IMR-90 (cell line): Measurements from ENCODE around the gene ESPL1. TPM values are rescaled to one million over a fixed set of nuclear protein-coding genes. Genes with fewer than 3 reads are reported as not detected.
A peak's percentile ranks its signal among the peaks of the same experiment; 100 is the strongest.

Experiments
- ATAC-seq: fragments of 200-7000 bp; cut with Tn5 transposase; 2 replicates; pipeline ENCODE4 v1.9.1; 2020; ENCODE audit warnings: low read depth, mild to moderate bottlenecking, moderate library complexity
- BruUV-seq: library from RNA; stranded (reverse); fragments of 400-500 nt; replicated peaks from 2 replicates; lab custom pipeline; 2021; lab: Mats Ljungman, UMichigan
- CTCF ChIA-PET: fragments of 300-600 bp; formaldehyde crosslinking; extraction: SDS; loops from one replicate; lab custom pipeline; 2021; ENCODE audit warnings: antibody characterized with exemption; lab: Yijun Ruan, JAX
- POLR2A ChIA-PET: fragments of 300-600 bp; sonication (Branson Sonifier 250); formaldehyde crosslinking; loops from one replicate; lab custom pipeline; 2022; ENCODE audit warnings: antibody characterized with exemption; ENCODE audit not compliant: unreplicated experiment; lab: Charles Lee
- DNase-seq: peaks from one replicate; pipeline ENCODE4 v3.0.0; 2013
- H2AFZ ChIP-seq: replicated peaks from 2 replicates; pipeline ENCODE3; 2013; ENCODE audit warnings: low read length, mild to moderate bottlenecking; ENCODE audit not compliant: poor library complexity
- H2AK5ac ChIP-seq: 2 replicates; pipeline ENCODE4 v1.6.1; 2013; ENCODE audit warnings: low read depth, low read length, inconsistent platforms
- H2AK9ac ChIP-seq: replicated peaks from 2 replicates; pipeline ENCODE3; 2013; ENCODE audit warnings: mild to moderate bottlenecking, low read depth, low read length, moderate library complexity; ENCODE audit not compliant: poor library complexity
- H2BK120ac ChIP-seq: 2 replicates; pipeline ENCODE4 v1.6.1; 2013; ENCODE audit warnings: low read depth, low read length, inconsistent platforms
- H2BK15ac ChIP-seq: 3 replicates; pipeline ENCODE4 v1.6.1; 2013; ENCODE audit warnings: low read depth, low read length, inconsistent platforms
- H2BK20ac ChIP-seq: 2 replicates; pipeline ENCODE4 v1.6.1; 2013; ENCODE audit warnings: low read depth, mild to moderate bottlenecking, inconsistent platforms, low read length, moderate library complexity
- H2BK5ac ChIP-seq: 2 replicates; pipeline ENCODE4 v1.6.1; 2013; ENCODE audit warnings: mild to moderate bottlenecking, low read depth, low read length, inconsistent platforms; ENCODE audit not compliant: poor library complexity, severe bottlenecking
- H3K14ac ChIP-seq: replicated peaks from 2 replicates; pipeline ENCODE4 v1.6.1; 2013; ENCODE audit warnings: low read depth, low read length, inconsistent platforms
- H3K18ac ChIP-seq: 2 replicates; pipeline ENCODE4 v1.6.1; 2013; ENCODE audit warnings: low read depth, low read length, control low read depth
- H3K23ac ChIP-seq: 2 replicates; pipeline ENCODE4 v1.6.1; 2013; ENCODE audit warnings: low read depth, low read length, inconsistent platforms
- H3K27ac ChIP-seq: 2 replicates; pipeline ENCODE4 v1.5.1; 2013; ENCODE audit warnings: mild to moderate bottlenecking, control low read depth, low read length; ENCODE audit not compliant: insufficient read depth
- H3K27me3 ChIP-seq: 2 replicates; pipeline ENCODE4 v1.6.1; 2013; ENCODE audit warnings: low read length; ENCODE audit not compliant: control insufficient read depth, insufficient read depth
- H3K36me3 ChIP-seq: 2 replicates; pipeline ENCODE4 v1.6.1; 2013; ENCODE audit warnings: low read length, mixed read lengths; ENCODE audit not compliant: control insufficient read depth, insufficient read depth
- H3K4ac ChIP-seq: 2 replicates; pipeline ENCODE4 v1.6.1; 2013; ENCODE audit warnings: low read depth, low read length, inconsistent platforms
- H3K4me1 ChIP-seq: 2 replicates; pipeline ENCODE4 v1.6.1; 2013; ENCODE audit warnings: low read length, mixed read lengths; ENCODE audit not compliant: control insufficient read depth, insufficient read depth
- H3K4me2 ChIP-seq: 2 replicates; pipeline ENCODE4 v1.6.1; 2013; ENCODE audit warnings: low read depth, mild to moderate bottlenecking, control low read depth, low read length, moderate library complexity
- H3K4me3 ChIP-seq: 2 replicates; pipeline ENCODE4 v1.5.1; 2013; ENCODE audit warnings: low read depth, mild to moderate bottlenecking, control low read depth, low read length, moderate library complexity; ENCODE audit not compliant: insufficient read depth
- H3K56ac ChIP-seq: 2 replicates; pipeline ENCODE4 v1.6.1; 2013; ENCODE audit warnings: low read length, inconsistent platforms; ENCODE audit not compliant: insufficient read depth; ENCODE audit errors: extremely low read depth
- H3K79me1 ChIP-seq, 2 experiments: 2 replicates each; pipeline ENCODE4 v1.6.1; 2013; ENCODE audit warnings: low read length in 2 of 2, inconsistent platforms in 1 of 2, low read depth in 1 of 2
- H3K9ac ChIP-seq: 2 replicates; pipeline ENCODE4 v1.6.1; 2013; ENCODE audit warnings: low read depth, low read length, control low read depth
- H3K9me1 ChIP-seq: 2 replicates; pipeline ENCODE4 v1.6.1; 2013; ENCODE audit warnings: low read length, inconsistent platforms; ENCODE audit not compliant: insufficient read depth
- H3K9me3 ChIP-seq: 2 replicates; pipeline ENCODE4 v1.6.1; 2013; ENCODE audit warnings: low read length; ENCODE audit not compliant: control insufficient read depth, insufficient read depth
- H4K20me1 ChIP-seq: 2 replicates; pipeline ENCODE4 v1.6.1; 2013; ENCODE audit warnings: low read length, inconsistent platforms; ENCODE audit not compliant: insufficient read depth
- H4K5ac ChIP-seq: 2 replicates; pipeline ENCODE4 v1.6.1; 2013; ENCODE audit warnings: mild to moderate bottlenecking, low read depth, low read length, control low read depth
- H4K8ac ChIP-seq, 2 experiments: 2 replicates each; pipeline ENCODE4 v1.6.1; 2013; ENCODE audit warnings: low read depth in 2 of 2, low read length in 2 of 2, control low read depth in 1 of 2, inconsistent platforms in 1 of 2
- H4K91ac ChIP-seq: 2 replicates; pipeline ENCODE4 v1.6.1; 2013; ENCODE audit warnings: low read depth, low read length, inconsistent platforms; ENCODE audit not compliant: insufficient read depth
- BHLHE40 ChIP-seq: fragments of 150-350 bp; IDR thresholded peaks from 2 replicates; pipeline ENCODE4 v1.6.1; 2016; ENCODE audit warnings: mild to moderate bottlenecking, low read depth, low read length
- CEBPB ChIP-seq: IDR thresholded peaks from 2 replicates; pipeline ENCODE4 v1.6.1; 2012; ENCODE audit warnings: low read depth, low read length, improper control_type of control experiment
- CHD1 ChIP-seq: IDR thresholded peaks from 2 replicates; pipeline ENCODE4 v1.6.1; 2012; ENCODE audit warnings: low read depth, low read length, improper control_type of control experiment
- FOS ChIP-seq: fragments of 150-350 bp; IDR thresholded peaks from 2 replicates; pipeline ENCODE4 v1.6.1; 2016; ENCODE audit warnings: low read depth, low read length
- MAFK ChIP-seq: IDR thresholded peaks from 2 replicates; pipeline ENCODE4 v1.6.1; 2012; ENCODE audit warnings: low read depth, low read length, improper control_type of control experiment
- MAZ ChIP-seq: IDR thresholded peaks from 2 replicates; pipeline ENCODE4 v1.6.1; 2012; ENCODE audit warnings: low read depth, mild to moderate bottlenecking, low read length, improper control_type of control experiment, moderate library complexity, borderline replicate concordance
- MXI1 ChIP-seq: IDR thresholded peaks from 2 replicates; pipeline ENCODE4 v1.6.1; 2012; ENCODE audit warnings: low read depth, mild to moderate bottlenecking, low read length, moderate library complexity, borderline replicate concordance
- NFE2L2 ChIP-seq: fragments of 150-350 bp; IDR thresholded peaks from 2 replicates; pipeline ENCODE4 v1.6.1; 2016; ENCODE audit warnings: low read depth, mild to moderate bottlenecking, low read length
- RAD21 ChIP-seq: IDR thresholded peaks from 2 replicates; pipeline ENCODE4 v1.6.1; 2012; ENCODE audit warnings: low read length, improper control_type of control experiment
- RCOR1 ChIP-seq: IDR thresholded peaks from 2 replicates; pipeline ENCODE4 v1.6.1; 2012; ENCODE audit warnings: mild to moderate bottlenecking, low read length, improper control_type of control experiment; ENCODE audit not compliant: insufficient replicate concordance
- RFX5 ChIP-seq: IDR thresholded peaks from 2 replicates; pipeline ENCODE4 v1.8.0; 2012; ENCODE audit warnings: low read depth, mild to moderate bottlenecking, low read length, moderate library complexity
- SMC3 ChIP-seq: fragments of 150-350 bp; IDR thresholded peaks from 2 replicates; pipeline ENCODE4 v1.6.1; 2016; ENCODE audit warnings: low read depth, mild to moderate bottlenecking, antibody characterized with exemption, low read length, moderate library complexity
- WGBS, 2 experiments: methylation state at CpG; one replicate each; pipeline versions ENCODE4 v1.1.5 to v1.1.7; 2013; ENCODE audit warnings: missing lambda C conversion rate in 2 of 2; ENCODE audit not compliant: insufficient read length in 1 of 2; ENCODE audit errors: extremely low coverage in 2 of 2; 5-methylcytosine and 5-hydroxymethylcytosine counted together
- dilution Hi-C: fragments of 300-500 bp; cut with HindIII; formaldehyde crosslinking; loops from one replicate; pipeline ENCODE4 v1.14.3; 2018; ENCODE audit warnings: low sequenced_read_pairs; ENCODE audit not compliant: unreplicated experiment
- in situ Hi-C: fragments of 300-500 bp; cut with MboI; formaldehyde crosslinking; loops from 3 replicates; pipeline ENCODE4 v1.14.3; 2019; ENCODE audit warnings: low sequenced_read_pairs, inconsistent platforms, mixed read lengths
- intact Hi-C: fragments of 100-400 bp; cut with micrococcal nuclease; formaldehyde crosslinking; loops from 2 replicates; pipeline ENCODE4 v1.10.0; 2022
- polyA plus RNA-seq, 3 experiments: library from polyadenylated mRNA; depleted of rRNA; stranded (reverse); fragments of >200 nt; gene quantifications; 2 replicates each; pipeline ENCODE4 v1.2.3, GENCODE V29; 2012; ENCODE audit warnings: low replicate concordance in 1 of 3
- total RNA-seq: library from RNA; depleted of rRNA; stranded (reverse); fragments of >200 nt; gene quantifications from 2 replicates; pipeline ENCODE4 v1.2.3, GENCODE V29; 2012
- TF ChIP-seq, protein P1 (sequence below): fragments of 150-350 bp; IDR thresholded peaks from 2 replicates; pipeline ENCODE4 v1.6.1; 2016; ENCODE audit warnings: low read depth, mild to moderate bottlenecking, low read length, moderate library complexity, borderline replicate concordance
- TF ChIP-seq, protein P2 (sequence below): fragments of 150-350 bp; IDR thresholded peaks from 2 replicates; pipeline ENCODE4 v1.6.1; 2017; ENCODE audit warnings: mild to moderate bottlenecking, antibody characterized with exemption, low read length, low read depth

The ESPL1 gene
- total and polyA plus RNA-seq, 2 of the 4 experiments (the other 2 are of a cell fraction): 6.5 to 9.2 TPM

DNA sequence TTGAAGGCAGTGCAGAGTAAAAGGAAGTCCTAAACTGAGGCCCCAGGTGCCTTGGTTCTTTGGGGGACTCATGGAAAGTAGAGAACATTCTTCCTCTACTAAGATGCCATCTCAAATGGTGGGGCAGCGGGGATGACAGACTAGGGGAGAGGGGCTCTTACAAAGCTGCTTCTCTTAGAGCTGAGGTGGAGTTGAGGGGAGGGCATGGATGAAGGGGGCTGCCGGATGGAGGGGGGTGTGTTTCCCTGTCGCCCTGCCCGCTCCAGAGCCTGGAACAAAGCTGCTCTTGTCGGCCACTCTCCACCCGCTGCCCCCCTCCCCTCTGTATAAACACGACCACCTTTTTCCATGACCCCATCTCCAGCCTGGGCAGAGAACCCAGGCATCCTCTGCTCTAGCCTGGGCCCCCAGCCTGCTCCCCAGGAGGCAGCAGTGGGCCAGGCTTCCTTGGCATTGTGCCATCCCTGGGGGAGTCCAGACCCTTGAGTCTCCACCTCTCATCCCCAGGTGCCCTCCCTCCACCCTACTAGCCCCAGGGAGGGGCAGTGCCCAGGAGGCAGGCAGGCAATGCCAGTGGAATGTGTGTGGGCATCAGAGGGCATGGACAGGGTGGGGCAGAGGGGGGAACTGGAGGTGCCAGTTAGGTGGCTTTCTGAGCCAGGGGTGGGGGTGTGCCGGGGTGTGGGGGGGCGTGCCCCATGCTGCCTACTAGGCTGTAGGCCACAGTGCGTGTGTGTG is 37.8 kb upstream of the ESPL1 start:
- TF ChIP-seq CEBPB (no peak), BHLHE40 (no peak), MAFK (no peak), RFX5 (no peak), RCOR1 (no peak), NFE2L2 (no peak), MXI1 (no peak), RAD21 (no peak), SMC3 (no peak), MAZ (no peak), FOS (no peak), CHD1 (no peak)
- TF ChIP-seq, protein P1, sequence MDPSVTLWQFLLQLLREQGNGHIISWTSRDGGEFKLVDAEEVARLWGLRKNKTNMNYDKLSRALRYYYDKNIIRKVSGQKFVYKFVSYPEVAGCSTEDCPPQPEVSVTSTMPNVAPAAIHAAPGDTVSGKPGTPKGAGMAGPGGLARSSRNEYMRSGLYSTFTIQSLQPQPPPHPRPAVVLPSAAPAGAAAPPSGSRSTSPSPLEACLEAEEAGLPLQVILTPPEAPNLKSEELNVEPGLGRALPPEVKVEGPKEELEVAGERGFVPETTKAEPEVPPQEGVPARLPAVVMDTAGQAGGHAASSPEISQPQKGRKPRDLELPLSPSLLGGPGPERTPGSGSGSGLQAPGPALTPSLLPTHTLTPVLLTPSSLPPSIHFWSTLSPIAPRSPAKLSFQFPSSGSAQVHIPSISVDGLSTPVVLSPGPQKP: no peak
- TF ChIP-seq, protein P2, sequence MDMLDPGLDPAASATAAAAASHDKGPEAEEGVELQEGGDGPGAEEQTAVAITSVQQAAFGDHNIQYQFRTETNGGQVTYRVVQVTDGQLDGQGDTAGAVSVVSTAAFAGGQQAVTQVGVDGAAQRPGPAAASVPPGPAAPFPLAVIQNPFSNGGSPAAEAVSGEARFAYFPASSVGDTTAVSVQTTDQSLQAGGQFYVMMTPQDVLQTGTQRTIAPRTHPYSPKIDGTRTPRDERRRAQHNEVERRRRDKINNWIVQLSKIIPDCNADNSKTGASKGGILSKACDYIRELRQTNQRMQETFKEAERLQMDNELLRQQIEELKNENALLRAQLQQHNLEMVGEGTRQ: no peak
- peaks cover 5% of the 10 kb centered on the region for H3K27me3 ChIP-seq
- WGBS, 2 experiments: no CpG with 5 or more reads among the region's 10 CpGs
- H4K8ac ChIP-seq: no peak overlapping the region
- no peak overlapping the region for H3K18ac ChIP-seq
- H2BK20ac ChIP-seq: no peak overlapping the region
- H3K4me1 ChIP-seq: peaks cover 24% of the 10 kb centered on the region
- H4K5ac ChIP-seq: no peak overlapping the region
- H2AK9ac ChIP-seq: peak overlapping the region; percentile 38
- peaks cover 4% of the 10 kb centered on the region; the same call in 1 of the 2 replicates for H3K36me3 ChIP-seq
- no TSS peak for BruUV-seq
- H3K4ac ChIP-seq: no peak overlapping the region
- intact Hi-C loops (no loop called here), dilution Hi-C loops (no loop called here), in situ Hi-C loops (no loop called here)
- H3K9me1 ChIP-seq: peaks cover 18% of the 10 kb centered on the region
- no peak overlapping the region for H3K14ac ChIP-seq
- CTCF ChIA-PET: no interaction called here
- H3K23ac ChIP-seq: no peak overlapping the region
- peak overlapping the region; percentile 94; the same call in 1 of the 2 replicates for H2AK5ac ChIP-seq
- peaks cover 5 to 22% of the 10 kb centered on the region in 2 experiments; a peak in 2 of 4 replicates for H3K79me1 ChIP-seq
- no peak overlapping the region for H2AFZ ChIP-seq
- no peak overlapping the region for H3K4me3 ChIP-seq
- H2BK120ac ChIP-seq: no peak overlapping the region
- H4K91ac ChIP-seq: no peak overlapping the region
- no peak overlapping the region for H3K27ac ChIP-seq
- H3K9ac ChIP-seq: no peak overlapping the region
- H2BK15ac ChIP-seq: no peak overlapping the region
- ATAC-seq (no peak), DNase-seq (no peak)
- no peak overlapping the region for H2BK5ac ChIP-seq
- no peak overlapping the region for H3K56ac ChIP-seq
- POLR2A ChIA-PET: no interaction called here
- no peaks in the 10 kb centered on the region for H4K20me1 ChIP-seq
- H3K4me2 ChIP-seq: no peak overlapping the region
- H3K9me3 ChIP-seq: no peaks in the 10 kb centered on the region
